Breast epithelium (tissue), 3 donors: ENCODE measurements around the gene GCC2.

ENCODE experiments used
- POLR2AphosphoS5 ChIP-seq, 3 donors: sonication (generic); formaldehyde crosslinking; IDR thresholded peaks; one replicate each; pipeline ENCODE4 v1.6.1; 2017; ENCODE audit warnings: antibody characterized with exemption in 3 of 3
- TF ChIP-seq, protein P1 (sequence below), 3 donors: fragments of 450-650 bp; IDR thresholded peaks; one replicate each; pipeline ENCODE4 v1.5.1; 2016 to 2017; ENCODE audit warnings: antibody characterized with exemption in 3 of 3, mild to moderate bottlenecking in 3 of 3, moderate library complexity in 3 of 3

DNA sequence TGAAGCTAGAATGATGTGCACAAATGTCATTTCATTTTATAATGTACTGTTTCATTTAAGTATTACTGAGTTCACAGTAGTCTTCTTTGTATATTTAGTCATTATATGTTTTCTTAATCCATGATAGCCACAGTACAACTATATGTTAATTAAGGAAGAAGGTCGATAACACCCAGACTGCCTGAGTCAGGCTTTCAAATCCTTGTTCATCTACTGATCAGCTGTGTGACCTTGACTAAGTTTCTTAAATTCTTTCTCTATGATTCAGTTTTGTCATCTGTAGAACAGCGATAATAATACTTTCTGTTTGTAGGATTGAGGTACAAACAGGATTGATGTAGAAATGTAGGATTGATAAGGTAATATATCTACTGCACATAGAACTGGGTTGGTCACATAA is 5.4 kb downstream of the GCC2 start:
- TF ChIP-seq, protein P1, sequence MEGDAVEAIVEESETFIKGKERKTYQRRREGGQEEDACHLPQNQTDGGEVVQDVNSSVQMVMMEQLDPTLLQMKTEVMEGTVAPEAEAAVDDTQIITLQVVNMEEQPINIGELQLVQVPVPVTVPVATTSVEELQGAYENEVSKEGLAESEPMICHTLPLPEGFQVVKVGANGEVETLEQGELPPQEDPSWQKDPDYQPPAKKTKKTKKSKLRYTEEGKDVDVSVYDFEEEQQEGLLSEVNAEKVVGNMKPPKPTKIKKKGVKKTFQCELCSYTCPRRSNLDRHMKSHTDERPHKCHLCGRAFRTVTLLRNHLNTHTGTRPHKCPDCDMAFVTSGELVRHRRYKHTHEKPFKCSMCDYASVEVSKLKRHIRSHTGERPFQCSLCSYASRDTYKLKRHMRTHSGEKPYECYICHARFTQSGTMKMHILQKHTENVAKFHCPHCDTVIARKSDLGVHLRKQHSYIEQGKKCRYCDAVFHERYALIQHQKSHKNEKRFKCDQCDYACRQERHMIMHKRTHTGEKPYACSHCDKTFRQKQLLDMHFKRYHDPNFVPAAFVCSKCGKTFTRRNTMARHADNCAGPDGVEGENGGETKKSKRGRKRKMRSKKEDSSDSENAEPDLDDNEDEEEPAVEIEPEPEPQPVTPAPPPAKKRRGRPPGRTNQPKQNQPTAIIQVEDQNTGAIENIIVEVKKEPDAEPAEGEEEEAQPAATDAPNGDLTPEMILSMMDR (IDR thresholded peaks at IDR 0.05): no peak
- TF ChIP-seq POLR2AphosphoS5 (IDR thresholded peaks at IDR 0.05): no peak
